K562 (cell line): ENCODE measurements around the gene MASP1. TPM values are rescaled to one million over a fixed set of nuclear protein-coding genes. Genes with fewer than 3 reads are reported as not detected.

Experiments
- ATAC-seq: fragments of 200-7000 bp; cut with Tn5 transposase; 3 replicates; pipeline ENCODE4 v1.9.1; 2020; ENCODE audit warnings: moderate library complexity
- BruUV-seq: library from RNA; stranded (reverse); fragments of 400-500 nt; replicated peaks from 2 replicates; lab custom pipeline; 2021; lab: Mats Ljungman, UMichigan
- CTCF ChIA-PET: fragments of 300-600 bp; formaldehyde crosslinking; extraction: SDS; loops from one replicate; lab custom pipeline; 2021; ENCODE audit warnings: low intra/inter-chr PET ratio; lab: Yijun Ruan, JAX
- POLR2A ChIA-PET: fragments of 300-600, 350-650 bp; sonication (Branson Sonifier 250); formaldehyde crosslinking; extraction: SDS; loops from one replicate; lab custom pipeline; 2021; ENCODE audit warnings: antibody characterized with exemption, inconsistent platforms; lab: Yijun Ruan, JAX
- DNase-seq, 4 experiments: peaks; one replicate each; pipeline versions ENCODE4 v3.0.0 to v3.0.0-alpha.2; 2011 to 2018; ENCODE audit warnings: low spot score in 3 of 4, mixed read lengths in 3 of 4; ENCODE audit errors: extremely low read depth in 1 of 4
- FAIRE-seq: peaks from 2 replicates; lab custom pipeline; 2011; peaks lifted over from hg19 to GRCh38; lab: Jason Lieb, UNC
- H2AFZ ChIP-seq: 2 replicates; pipeline ENCODE4 v1.6.0; 2011; ENCODE audit warnings: low read depth, low read length, control low read depth, inconsistent platforms
- H3K27ac ChIP-seq: fragments of 200-600 bp; 3 replicates; pipeline ENCODE4 v1.8.0; 2011; ENCODE audit warnings: low read depth, mild to moderate bottlenecking, control low read depth, inconsistent platforms, low read length, moderate library complexity, mixed read lengths; ENCODE audit errors: extremely low read depth
- H3K27me3 ChIP-seq, 2 experiments: fragments of 300-600 bp in 1 of 2; 2 replicates in 1 of 2; 3 replicates in 1 of 2; pipeline versions ENCODE4 v1.6.0 to v1.8.0; 2011; ENCODE audit warnings: inconsistent platforms in 2 of 2, low read length in 2 of 2, mild to moderate bottlenecking in 1 of 2, mixed read lengths in 1 of 2, moderate library complexity in 1 of 2; ENCODE audit not compliant: control insufficient read depth in 2 of 2, insufficient read depth in 2 of 2
- H3K36me3 ChIP-seq: fragments of 300-600 bp; 3 replicates; pipeline ENCODE4 v1.8.0; 2011; ENCODE audit warnings: mild to moderate bottlenecking, low read length, inconsistent platforms; ENCODE audit not compliant: control insufficient read depth, insufficient read depth
- H3K4me1 ChIP-seq, 2 experiments: fragments of 200-600 bp in 1 of 2; replicated peaks in 1 of 2; 2 replicates in 1 of 2; 3 replicates in 1 of 2; pipeline versions ENCODE4 v1.5.1 to v1.8.0; 2011; ENCODE audit warnings: inconsistent platforms in 2 of 2, low read length in 2 of 2, mild to moderate bottlenecking in 1 of 2, mixed read lengths in 1 of 2, moderate library complexity in 1 of 2; ENCODE audit not compliant: control insufficient read depth in 2 of 2, insufficient read depth in 2 of 2
- H3K4me2 ChIP-seq: 2 replicates; pipeline ENCODE4 v1.6.1; 2011; ENCODE audit warnings: low read length, control low read depth, inconsistent platforms, mixed read lengths; ENCODE audit not compliant: insufficient read depth
- H3K4me3 ChIP-seq: fragments of 200-600 bp; sonication (generic), shearing (Covaris generic); 2 replicates; pipeline ENCODE4 v1.5.1; 2016; ENCODE audit warnings: control low read depth, inconsistent platforms
- H3K79me2 ChIP-seq: fragments of 200-600 bp; 3 replicates; pipeline ENCODE4 v1.8.0; 2011; ENCODE audit warnings: low read length, inconsistent platforms; ENCODE audit not compliant: control insufficient read depth, insufficient read depth
- H3K9ac ChIP-seq, 2 experiments: 2 replicates each; pipeline versions ENCODE4 v1.6.0 to v1.6.1; 2011; ENCODE audit warnings: low read depth in 2 of 2, low read length in 2 of 2, control low read depth in 1 of 2, inconsistent platforms in 1 of 2, mild to moderate bottlenecking in 1 of 2, mixed read lengths in 1 of 2; ENCODE audit not compliant: insufficient read depth in 1 of 2
- H3K9me1 ChIP-seq: one replicate; pipeline ENCODE4 v1.6.0; 2011; ENCODE audit warnings: inconsistent platforms, mild to moderate bottlenecking, low read length, moderate library complexity; ENCODE audit not compliant: control insufficient read depth, insufficient read depth
- H3K9me3 ChIP-seq: replicated peaks from 2 replicates; pipeline ENCODE4 v1.5.1; 2011; ENCODE audit warnings: low read depth, low read length, inconsistent platforms; ENCODE audit not compliant: control insufficient read depth, insufficient read depth
- H4K20me1 ChIP-seq: replicated peaks from 2 replicates; pipeline ENCODE4 v1.6.1; 2011; ENCODE audit warnings: low read length, inconsistent platforms, mixed read lengths; ENCODE audit not compliant: control insufficient read depth, insufficient read depth
- C11orf30 ChIP-seq: fragments of 450-650 bp; IDR thresholded peaks from 2 replicates; pipeline ENCODE4 v1.6.1; 2016; ENCODE audit warnings: low read depth, mild to moderate bottlenecking
- L3MBTL2 ChIP-seq: fragments of 450-650 bp; IDR thresholded peaks from 2 replicates; pipeline ENCODE4 v1.6.1; 2016; ENCODE audit warnings: mild to moderate bottlenecking, moderate library complexity
- MEF2A ChIP-seq: IDR thresholded peaks from 2 replicates; pipeline ENCODE4 v1.6.1; 2011; ENCODE audit warnings: low read depth, mild to moderate bottlenecking, low read length, moderate library complexity; ENCODE audit not compliant: control insufficient read depth
- NEUROD1 ChIP-seq: fragments of 150-350 bp; IDR thresholded peaks from 2 replicates; pipeline ENCODE4 v1.6.1; 2014; ENCODE audit warnings: borderline replicate concordance, low read length, low read depth; ENCODE audit not compliant: partially characterized antibody
- PCBP2 ChIP-seq: fragments of 200-400 bp; formaldehyde crosslinking; IDR thresholded peaks from 2 replicates; pipeline ENCODE4 v1.6.1; 2018; ENCODE audit warnings: low read length, low read depth, mild to moderate bottlenecking, moderate library complexity; ENCODE audit not compliant: poor library complexity, severe bottlenecking
- PTBP1 ChIP-seq: fragments of 200-400 bp; formaldehyde crosslinking; IDR thresholded peaks from 2 replicates; pipeline ENCODE4 v1.6.1; 2017; ENCODE audit warnings: low read depth, low read length
- PURB ChIP-seq: sonication (generic); formaldehyde crosslinking; IDR thresholded peaks from 2 replicates; pipeline ENCODE4 v1.9.0; 2021; ENCODE audit warnings: low read depth, mild to moderate bottlenecking, missing genetic modification reagents
- SLC30A9 ChIP-seq: fragments of 250-450 bp; sonication (Bioruptor Pico); IDR thresholded peaks from 2 replicates; pipeline ENCODE4 v1.8.0; 2022; ENCODE audit warnings: mild to moderate bottlenecking, moderate library complexity
- STAT5A ChIP-seq: IDR thresholded peaks from 2 replicates; pipeline ENCODE4 v1.6.1; 2012; ENCODE audit warnings: low read length, inconsistent platforms, borderline replicate concordance
- TAF7 ChIP-seq: fragments of 450-650 bp; IDR thresholded peaks from 2 replicates; pipeline ENCODE4 v1.6.1; 2016; ENCODE audit warnings: missing genetic modification characterization, missing compliant biosample characterization
- TAL1 ChIP-seq: fragments of 450-650 bp; IDR thresholded peaks from 2 replicates; pipeline ENCODE4 v1.6.1; 2016; ENCODE audit warnings: mild to moderate bottlenecking
- ZNF12 ChIP-seq: sonication (generic); formaldehyde crosslinking; IDR thresholded peaks from 2 replicates; pipeline ENCODE4 v1.4.0; 2020; ENCODE audit warnings: mild to moderate bottlenecking, missing genetic modification reagents
- WGBS: fragments of 100-300 bp; shearing (Covaris generic); methylation state at CpG from one replicate; pipeline ENCODE4 v1.1.6; 2016; ENCODE audit warnings: low coverage, mixed read lengths; ENCODE audit not compliant: insufficient coverage; ENCODE audit errors: missing lambda C conversion rate; 5-methylcytosine and 5-hydroxymethylcytosine counted together
- in situ Hi-C: fragments of 300-500 bp; cut with MboI; formaldehyde crosslinking; loops from 4 replicates; pipeline ENCODE4 v1.15.0; 2018; ENCODE audit warnings: inconsistent platforms, mixed read lengths
- intact Hi-C: fragments of 100-400 bp; cut with micrococcal nuclease; formaldehyde crosslinking; loops from 2 replicates; pipeline ENCODE4 v1.14.2; 2022
- polyA plus RNA-seq, 8 experiments: library from polyadenylated mRNA; depleted of rRNA in 4 of 8; stranded (reverse) in 5 of 8; unstranded in 3 of 8; fragments of >200 nt; fragmentation: Nextera tagmentation in 2 of 8; fragmentation: Illumina TruSeq in 1 of 8; extraction: Ambion mirVana in 2 of 8; extraction: Trizol in 1 of 8; gene quantifications; 2 replicates each; pipeline versions ENCODE4 v1.2.1 to v1.2.3, GENCODE V29; 2011 to 2014; ENCODE audit warnings: inconsistent platforms in 1 of 8, missing spikeins in 1 of 8
- total RNA-seq, 7 experiments: library from RNA; depleted of rRNA in 6 of 7; stranded (reverse); fragments of >200 nt in 6 of 7; fragmentation: Illumina TruSeq in 2 of 7; extraction: Trizol in 2 of 7; gene quantifications; 2 replicates each; pipeline versions ENCODE4 v1.2.1 to v1.2.3, GENCODE V29; 2011 to 2021; ENCODE audit warnings: low replicate concordance in 1 of 7
- TF ChIP-seq, protein P1 (sequence below): fragments of 450-650 bp; IDR thresholded peaks from one replicate; pipeline ENCODE4 v1.6.1; 2018; ENCODE audit warnings: mild to moderate bottlenecking, moderate library complexity; ENCODE audit not compliant: partially characterized antibody
- TF ChIP-seq, protein P2 (sequence below): fragments of 450-650 bp; IDR thresholded peaks from 2 replicates; pipeline ENCODE4 v1.6.1; 2016; ENCODE audit warnings: mild to moderate bottlenecking
- TF ChIP-seq, protein P3 (sequence below): fragments of 250-450 bp; sonication (Bioruptor Pico); IDR thresholded peaks from 2 replicates; pipeline ENCODE4 v1.5.0; 2021
- TF ChIP-seq, protein P4 (sequence below), 2 experiments: IDR thresholded peaks; 2 replicates each; pipeline ENCODE4 v1.6.1; 2011; ENCODE audit warnings: borderline replicate concordance in 1 of 2, control low read depth in 1 of 2, low read depth in 1 of 2, low read length in 1 of 2, mild to moderate bottlenecking in 1 of 2, mixed read lengths in 1 of 2, moderate library complexity in 1 of 2; ENCODE audit not compliant: insufficient read depth in 1 of 2, insufficient read length in 1 of 2, poor library complexity in 1 of 2, severe bottlenecking in 1 of 2; ENCODE audit errors: extremely low read depth in 1 of 2

MASP1 gene
- total and polyA plus RNA-seq, 9 of the 15 experiments (the other 6 are each of a cell fraction or from before 2014, with no cell fraction given), result 0.03 to 0.24 (median 0.20) TPM; not detected in 3

DNA sequence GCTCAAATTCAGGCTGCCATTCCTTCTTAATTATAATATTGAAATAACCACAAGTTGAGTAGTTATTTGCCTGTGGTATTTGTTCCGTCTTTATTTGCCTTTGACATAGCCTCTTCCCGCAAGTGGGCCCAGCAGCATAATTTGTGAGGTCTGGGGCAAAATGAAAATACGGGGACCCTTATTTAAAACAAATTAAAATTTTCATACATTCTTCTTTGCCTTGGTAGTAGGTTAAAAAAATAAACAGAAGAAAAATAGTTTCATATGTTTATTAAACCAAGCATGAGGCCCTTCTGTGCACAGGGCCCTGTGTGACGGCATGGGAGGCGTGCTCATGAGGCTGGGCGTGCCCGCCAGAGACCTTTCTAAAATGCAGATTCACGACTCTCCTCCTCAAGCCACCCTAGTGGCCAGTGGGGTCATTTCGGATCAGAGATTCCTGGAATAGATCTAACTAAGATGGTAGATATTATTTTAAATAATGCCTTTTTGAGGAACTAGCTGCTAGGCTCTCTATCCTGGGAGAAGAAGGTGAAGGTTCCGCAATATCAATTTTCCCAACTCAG is 35.4 kb downstream of the MASP1 start:
- FAIRE-seq, result no peak
- Histone ChIP-seq H3K9me3 (no peaks in the 10 kb centered on the region), H3K9ac (no peak overlapping the region), H3K27me3 (peaks cover 0 to 16% of the 10 kb centered on the region in 2 experiments; a peak in 1 of 5 replicates), H2AFZ (no peak overlapping the region), H3K79me2 (no peaks in the 10 kb centered on the region), H3K4me3 (no peak overlapping the region), H3K27ac (no peak overlapping the region), H3K4me2 (no peak overlapping the region), H3K9me1 (no peaks in the 10 kb centered on the region), H4K20me1 (0 out of 2 replicates have a peak, but pooled peaks cover 5% of the 10 kb centered on the region), H3K4me1 (no peaks in the 10 kb centered on the region; a peak in 2 of 5 replicates), H3K36me3 (no peaks in the 10 kb centered on the region)
- WGBS, result 27% methylated on average over 10 of the region's 10 CpGs
- peak; percentile 37 to 52 (median 49) for DNase-seq
- in situ Hi-C loops, result no loop called here
- no TSS peak for BruUV-seq
- intact Hi-C loops, result no loop called here
- ChIA-PET CTCF (no interaction called here), POLR2A (no interaction called here)
- peak; percentile 99 for ATAC-seq
- TF ChIP-seq MEF2A (no peak), NEUROD1 (no peak), L3MBTL2 (no peak), SLC30A9 (CRISPR knock-in tag) (no peak), PURB (CRISPR knock-in tag) (no peak), PTBP1 (no peak), PCBP2 (no peak), C11orf30 (0 out of 2 replicates have a peak, but pooled peaks have one; percentile 10), TAF7 (tag) (no peak), STAT5A (0 out of 2 replicates have a peak, but pooled peaks have one; percentile 32), ZNF12 (CRISPR knock-in tag) (no peak), TAL1 (no peak)
- TF ChIP-seq, protein P1, sequence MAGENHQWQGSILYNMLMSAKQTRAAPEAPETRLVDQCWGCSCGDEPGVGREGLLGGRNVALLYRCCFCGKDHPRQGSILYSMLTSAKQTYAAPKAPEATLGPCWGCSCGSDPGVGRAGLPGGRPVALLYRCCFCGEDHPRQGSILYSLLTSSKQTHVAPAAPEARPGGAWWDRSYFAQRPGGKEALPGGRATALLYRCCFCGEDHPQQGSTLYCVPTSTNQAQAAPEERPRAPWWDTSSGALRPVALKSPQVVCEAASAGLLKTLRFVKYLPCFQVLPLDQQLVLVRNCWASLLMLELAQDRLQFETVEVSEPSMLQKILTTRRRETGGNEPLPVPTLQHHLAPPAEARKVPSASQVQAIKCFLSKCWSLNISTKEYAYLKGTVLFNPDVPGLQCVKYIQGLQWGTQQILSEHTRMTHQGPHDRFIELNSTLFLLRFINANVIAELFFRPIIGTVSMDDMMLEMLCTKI, result no peak
- TF ChIP-seq, protein P2, sequence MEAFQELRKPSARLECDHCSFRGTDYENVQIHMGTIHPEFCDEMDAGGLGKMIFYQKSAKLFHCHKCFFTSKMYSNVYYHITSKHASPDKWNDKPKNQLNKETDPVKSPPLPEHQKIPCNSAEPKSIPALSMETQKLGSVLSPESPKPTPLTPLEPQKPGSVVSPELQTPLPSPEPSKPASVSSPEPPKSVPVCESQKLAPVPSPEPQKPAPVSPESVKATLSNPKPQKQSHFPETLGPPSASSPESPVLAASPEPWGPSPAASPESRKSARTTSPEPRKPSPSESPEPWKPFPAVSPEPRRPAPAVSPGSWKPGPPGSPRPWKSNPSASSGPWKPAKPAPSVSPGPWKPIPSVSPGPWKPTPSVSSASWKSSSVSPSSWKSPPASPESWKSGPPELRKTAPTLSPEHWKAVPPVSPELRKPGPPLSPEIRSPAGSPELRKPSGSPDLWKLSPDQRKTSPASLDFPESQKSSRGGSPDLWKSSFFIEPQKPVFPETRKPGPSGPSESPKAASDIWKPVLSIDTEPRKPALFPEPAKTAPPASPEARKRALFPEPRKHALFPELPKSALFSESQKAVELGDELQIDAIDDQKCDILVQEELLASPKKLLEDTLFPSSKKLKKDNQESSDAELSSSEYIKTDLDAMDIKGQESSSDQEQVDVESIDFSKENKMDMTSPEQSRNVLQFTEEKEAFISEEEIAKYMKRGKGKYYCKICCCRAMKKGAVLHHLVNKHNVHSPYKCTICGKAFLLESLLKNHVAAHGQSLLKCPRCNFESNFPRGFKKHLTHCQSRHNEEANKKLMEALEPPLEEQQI, result no peak
- TF ChIP-seq, protein P3, sequence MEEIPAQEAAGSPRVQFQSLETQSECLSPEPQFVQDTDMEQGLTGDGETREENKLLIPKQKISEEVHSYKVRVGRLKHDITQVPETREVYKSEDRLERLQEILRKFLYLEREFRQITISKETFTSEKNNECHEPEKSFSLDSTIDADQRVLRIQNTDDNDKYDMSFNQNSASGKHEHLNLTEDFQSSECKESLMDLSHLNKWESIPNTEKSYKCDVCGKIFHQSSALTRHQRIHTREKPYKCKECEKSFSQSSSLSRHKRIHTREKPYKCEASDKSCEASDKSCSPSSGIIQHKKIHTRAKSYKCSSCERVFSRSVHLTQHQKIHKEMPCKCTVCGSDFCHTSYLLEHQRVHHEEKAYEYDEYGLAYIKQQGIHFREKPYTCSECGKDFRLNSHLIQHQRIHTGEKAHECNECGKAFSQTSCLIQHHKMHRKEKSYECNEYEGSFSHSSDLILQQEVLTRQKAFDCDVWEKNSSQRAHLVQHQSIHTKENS (CRISPR knock-in tag), result no peak
- TF ChIP-seq, protein P4, sequence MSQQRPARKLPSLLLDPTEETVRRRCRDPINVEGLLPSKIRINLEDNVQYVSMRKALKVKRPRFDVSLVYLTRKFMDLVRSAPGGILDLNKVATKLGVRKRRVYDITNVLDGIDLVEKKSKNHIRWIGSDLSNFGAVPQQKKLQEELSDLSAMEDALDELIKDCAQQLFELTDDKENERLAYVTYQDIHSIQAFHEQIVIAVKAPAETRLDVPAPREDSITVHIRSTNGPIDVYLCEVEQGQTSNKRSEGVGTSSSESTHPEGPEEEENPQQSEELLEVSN (IDR thresholded peaks at IDR 0.05; ENCODE audit: borderline replicate concordance in 1 of 2, extremely low read depth in 1 of 2, insufficient read depth in 1 of 2, insufficient read length in 1 of 2, low read depth in 1 of 2, low read length in 1 of 2, poor library complexity in 1 of 2, severe bottlenecking in 1 of 2), result no peak
